Natural killer cell treated with Interleukin-12 subunit alpha and Interleukin-12 subunit beta and Interleukin-15 and Interleukin-18, amount 100 ng/mL, for 72 hours (primary cell): ENCODE data around the gene MYBPC2. TPM values are rescaled to one million over a fixed set of nuclear protein-coding genes. Genes with fewer than 3 reads are reported as not detected.
A peak's percentile ranks its signal among the peaks of the same experiment; 100 is the strongest.
"Not testable (repeated sequence)": the region's sequence is repeated elsewhere in the genome, so short reads cannot be mapped to it uniquely, and the experiment has no call there.

Source experiments
- ATAC-seq, 2 donors: fragments of 150-1000 bp; cut with Tn5 transposase in 1 of 2; sonication (Bioruptor Pico), chemical (Tn5 transposase) in 1 of 2; 2 replicates each; pipeline ENCODE4 v1.10.0; 2021
- DNase-seq: peaks from one replicate; pipeline ENCODE4 v3.0.0; 2022; ENCODE audit warnings: low spot score
- H3K27ac Mint-ChIP-seq, 2 donors: 1 replicate in 1 of 2; 2 replicates in 1 of 2; pipeline ENCODE4 v1.8.0; 2022; ENCODE audit warnings: mixed read lengths in 2 of 2, mild to moderate bottlenecking in 1 of 2, moderate library complexity in 1 of 2
- H3K27me3 Mint-ChIP-seq, 2 donors: 1 replicate in 1 of 2; 2 replicates in 1 of 2; pipeline ENCODE4 v1.8.0; 2022; ENCODE audit warnings: mixed read lengths in 2 of 2
- H3K36me3 Mint-ChIP-seq: one replicate; pipeline ENCODE4 v1.8.0; 2022; ENCODE audit warnings: mixed read lengths
- H3K4me1 Mint-ChIP-seq, 2 donors: 1 replicate in 1 of 2; 2 replicates in 1 of 2; pipeline ENCODE4 v1.8.0; 2022; ENCODE audit warnings: low read depth in 2 of 2, mixed read lengths in 2 of 2, mild to moderate bottlenecking in 1 of 2
- H3K4me3 Mint-ChIP-seq: one replicate; pipeline ENCODE4 v1.8.0; 2022; ENCODE audit warnings: mixed read lengths
- H3K9me3 Mint-ChIP-seq: 2 replicates; pipeline ENCODE4 v1.8.0; 2022; ENCODE audit warnings: mixed read lengths
- total RNA-seq, 2 donors: library from RNA; stranded (reverse); gene quantifications; one replicate each; pipeline ENCODE4 v1.2.3, GENCODE V29; 2022

MYBPC2 gene
- total RNA-seq, 2 donors from 2014 or later, result 0.50 TPM; not detected in 1

GRCh38 chr19:50427997-50428425, 4.7 kb upstream of the MYBPC2 start:
- Mint-ChIP-seq H3K27me3 (peaks cover 3 to 13% of the 10 kb centered on the region in 2 donors), H3K9me3 (no peaks in the 10 kb centered on the region), H3K4me1 (peaks cover 9 to 15% of the 10 kb centered on the region in 2 donors), H3K4me3 (no peak overlapping the region), H3K36me3 (no peaks in the 10 kb centered on the region), H3K27ac (no peak overlapping the region)
- no peak for DNase-seq
- no peak for ATAC-seq

GRCh38 chr19:50428772-50429463, 3.8 kb upstream of the MYBPC2 start:
- peaks cover 8 to 16% of the 10 kb centered on the region in 2 donors for H3K27me3 Mint-ChIP-seq

DNA sequence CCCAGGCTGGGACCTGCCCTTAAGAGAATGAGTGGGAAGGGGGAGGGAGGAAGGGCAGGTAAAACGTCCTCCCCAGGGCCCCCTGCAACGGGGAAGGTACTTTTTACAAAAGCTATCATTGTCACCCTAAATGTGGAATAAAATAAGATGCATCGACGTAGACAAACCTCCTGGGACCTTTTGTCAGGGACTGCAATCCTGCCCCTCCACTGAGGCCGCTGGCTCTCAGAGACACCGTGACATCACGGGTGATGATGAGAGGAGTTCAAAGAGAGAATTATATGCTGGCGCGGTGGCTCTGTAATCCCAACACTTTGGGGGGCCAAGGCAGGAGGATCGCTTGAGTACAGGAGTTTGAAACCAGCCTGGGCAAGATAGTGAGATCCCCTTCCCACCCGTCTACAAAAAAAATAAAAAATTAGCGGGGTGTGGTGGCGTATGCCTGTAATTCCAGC, 1.8 kb upstream of the MYBPC2 start:
- ATAC-seq, result no peak
- Mint-ChIP-seq H3K4me3 (peak overlapping the region; percentile 92), H3K4me1 (peaks cover 9 to 18% of the 10 kb centered on the region in 2 donors), H3K36me3 (no peaks in the 10 kb centered on the region), H3K9me3 (no peaks in the 10 kb centered on the region), H3K27me3 (peaks cover 8 to 16% of the 10 kb centered on the region in 2 donors), H3K27ac (peak overlapping the region; percentile 64 to 89)
- no peak for DNase-seq

More at GRCh38 chr19:50428772-50429463, 3.8 kb upstream of the MYBPC2 start:
- H3K4me3 Mint-ChIP-seq, result no peak overlapping the region
- peaks cover 9 to 18% of the 10 kb centered on the region in 2 donors for H3K4me1 Mint-ChIP-seq
- no peaks in the 10 kb centered on the region for H3K36me3 Mint-ChIP-seq
- no peaks in the 10 kb centered on the region for H3K9me3 Mint-ChIP-seq
- ATAC-seq, result no peak
- DNase-seq, result no peak
- no peak overlapping the region for H3K27ac Mint-ChIP-seq

GRCh38 chr19:50431343-50432220, 1.1 kb upstream of the MYBPC2 start:
- ATAC-seq (peak; percentile 92 to 96), DNase-seq (peak; percentile 83)
- Mint-ChIP-seq H3K36me3 (no peaks in the 10 kb centered on the region), H3K9me3 (no peaks in the 10 kb centered on the region), H3K27me3 (peaks cover 9 to 16% of the 10 kb centered on the region in 2 donors), H3K27ac (peak overlapping the region; percentile 64 to 89), H3K4me1 (peaks cover 9 to 18% of the 10 kb centered on the region in 2 donors), H3K4me3 (peak overlapping the region; percentile 92)

DNA sequence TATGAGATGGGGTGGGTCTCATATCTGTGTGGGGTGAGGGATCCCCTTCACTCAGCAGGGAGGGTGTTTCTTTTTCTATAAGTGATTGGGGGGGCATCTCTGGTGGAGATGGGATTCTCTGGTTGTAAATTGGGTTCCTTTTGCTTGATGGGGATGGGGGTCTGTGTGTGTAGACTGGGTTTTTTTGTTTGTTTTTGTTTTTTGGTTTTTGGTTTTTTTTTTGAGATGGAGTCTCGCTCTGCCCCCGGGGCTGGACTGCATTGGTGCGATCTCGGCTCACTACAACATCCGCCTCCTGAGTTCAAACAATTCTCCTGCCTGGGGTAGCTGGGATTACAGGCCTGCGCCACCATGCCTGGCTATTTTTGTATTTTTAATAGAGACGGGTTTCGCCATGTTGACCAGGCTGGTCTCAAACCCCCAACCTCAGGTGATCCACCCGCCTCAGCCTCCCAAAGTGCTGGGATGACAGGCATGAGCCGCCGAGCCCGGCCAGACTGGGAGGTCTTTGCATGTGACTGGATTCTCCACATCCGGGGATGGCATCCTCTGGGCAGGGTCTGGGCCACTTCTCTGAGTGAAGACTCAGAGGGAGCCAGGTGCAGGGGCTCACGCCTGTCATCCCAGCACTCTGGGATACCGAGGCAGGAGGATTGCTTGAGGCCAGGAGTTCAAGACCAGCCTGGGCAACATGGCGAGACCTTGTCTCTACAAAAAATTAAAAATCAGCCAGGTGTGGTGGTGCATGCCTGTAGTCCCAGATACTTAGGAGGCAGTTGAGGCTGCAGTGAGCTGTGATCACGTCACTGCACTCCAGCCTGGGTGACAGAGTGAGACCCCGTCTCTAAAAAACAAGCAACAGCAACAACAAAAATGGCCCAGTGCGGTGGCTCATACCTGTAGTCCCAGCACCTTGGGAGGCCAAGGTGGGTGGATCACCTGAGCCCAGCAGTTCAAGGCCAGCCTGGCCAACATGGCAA, 799 bp downstream of the MYBPC2 start:
- Mint-ChIP-seq H3K4me3 (peak overlapping the region; percentile 74), H3K27ac (peak overlapping the region; percentile 18 to 28), H3K36me3 (no peaks in the 10 kb centered on the region), H3K9me3 (no peaks in the 10 kb centered on the region), H3K4me1 (peaks cover 9 to 18% of the 10 kb centered on the region in 2 donors), H3K27me3 (peaks cover 17 to 28% of the 10 kb centered on the region in 2 donors)
- DNase-seq (no peak), ATAC-seq (no peak)

- ATAC-seq, result no peak
These were observed 1.8 kb downstream of the MYBPC2 start for GRCh38 chr19:50434525-50434924.

DNA sequence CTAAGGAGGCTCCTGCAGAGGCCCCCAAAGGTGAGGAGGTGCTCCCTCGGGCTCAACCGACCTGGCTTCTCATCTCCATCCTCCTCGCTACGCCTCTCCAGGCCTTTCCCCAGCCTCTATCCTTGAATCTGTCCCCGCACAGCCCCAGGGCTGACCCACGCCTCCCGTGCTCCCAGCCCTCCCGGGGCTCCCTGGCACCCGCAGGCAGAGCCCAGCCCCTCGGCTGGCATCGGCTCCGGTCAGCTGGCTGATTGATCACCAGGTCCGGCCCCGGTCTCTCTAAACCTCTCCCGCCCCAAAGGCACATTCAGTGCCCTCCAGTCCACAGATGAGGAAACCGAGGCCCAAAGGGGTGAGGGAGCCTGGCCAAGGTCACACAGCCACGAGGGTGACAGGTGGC, 2.5 kb downstream of the MYBPC2 start:
- H3K4me3 Mint-ChIP-seq, result no peak overlapping the region
- no peaks in the 10 kb centered on the region for H3K9me3 Mint-ChIP-seq
- no peaks in the 10 kb centered on the region for H3K36me3 Mint-ChIP-seq
- no peak overlapping the region for H3K27ac Mint-ChIP-seq
- DNase-seq, result no peak
- peaks cover 20 to 34% of the 10 kb centered on the region in 2 donors for H3K27me3 Mint-ChIP-seq
- no peak for ATAC-seq
- H3K4me1 Mint-ChIP-seq, result peaks cover 9 to 15% of the 10 kb centered on the region in 2 donors

More at GRCh38 chr19:50434525-50434924, 1.8 kb downstream of the MYBPC2 start:
- Mint-ChIP-seq H3K4me3 (no peak overlapping the region), H3K27me3 (peaks cover 16 to 30% of the 10 kb centered on the region in 2 donors), H3K9me3 (no peaks in the 10 kb centered on the region), H3K4me1 (peaks cover 9 to 15% of the 10 kb centered on the region in 2 donors), H3K27ac (no peak overlapping the region), H3K36me3 (no peaks in the 10 kb centered on the region)
- no peak for DNase-seq

GRCh38 chr19:50435627-50436026, 2.9 kb downstream of the MYBPC2 start:
- peaks cover 9 to 15% of the 10 kb centered on the region in 2 donors for H3K4me1 Mint-ChIP-seq
- DNase-seq, result no peak
- H3K36me3 Mint-ChIP-seq, result no peaks in the 10 kb centered on the region
- H3K4me3 Mint-ChIP-seq, result no peak overlapping the region
- ATAC-seq, result no peak
- no peaks in the 10 kb centered on the region for H3K9me3 Mint-ChIP-seq
- H3K27ac Mint-ChIP-seq, result no peak overlapping the region
- peaks cover 20 to 34% of the 10 kb centered on the region in 2 donors for H3K27me3 Mint-ChIP-seq

- H3K36me3 Mint-ChIP-seq, result no peaks in the 10 kb centered on the region
- no peaks in the 10 kb centered on the region for H3K9me3 Mint-ChIP-seq
- H3K27ac Mint-ChIP-seq, result no peak overlapping the region
- H3K4me3 Mint-ChIP-seq, result no peak overlapping the region
- peaks cover 0 to 3% of the 10 kb centered on the region in 2 donors for H3K4me1 Mint-ChIP-seq
- peaks cover 14 to 32% of the 10 kb centered on the region in 2 donors for H3K27me3 Mint-ChIP-seq
- DNase-seq (no peak), ATAC-seq (no peak)
These were observed 5.3 kb downstream of the MYBPC2 start for GRCh38 chr19:50437862-50438449.

DNA sequence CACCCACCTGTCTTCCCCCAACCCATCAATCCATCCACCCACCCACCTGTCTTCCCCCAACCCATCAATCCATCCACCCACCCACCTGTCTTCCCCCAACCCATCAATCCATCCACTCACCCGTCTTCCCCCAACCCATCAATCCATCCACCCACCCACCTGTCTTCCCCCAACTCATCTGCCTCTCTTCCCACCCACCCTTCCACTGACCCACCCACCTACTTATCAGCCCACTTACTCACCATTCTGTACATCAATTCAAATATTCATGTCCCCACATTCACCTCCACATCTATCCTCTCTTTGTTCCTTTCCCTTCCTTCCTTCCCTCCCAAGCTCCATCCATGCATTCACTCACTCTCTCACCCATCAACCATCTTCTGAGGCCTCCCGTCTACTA, 6.4 kb downstream of the MYBPC2 start:
- not testable (repeated sequence) for DNase-seq, H3K4me1 Mint-ChIP-seq, H3K9me3 Mint-ChIP-seq, H3K36me3 Mint-ChIP-seq, ATAC-seq, H3K27ac Mint-ChIP-seq, H3K4me3 Mint-ChIP-seq
- peaks cover 14 to 33% of the 10 kb centered on the region in 2 donors for H3K27me3 Mint-ChIP-seq

- H3K27me3 Mint-ChIP-seq, result peaks cover 13 to 18% of the 10 kb centered on the region in 2 donors
- no peak overlapping the region for H3K27ac Mint-ChIP-seq
- no peaks in the 10 kb centered on the region for H3K36me3 Mint-ChIP-seq
- ATAC-seq, result no peak
- H3K4me3 Mint-ChIP-seq, result no peak overlapping the region
- no peaks in the 10 kb centered on the region for H3K9me3 Mint-ChIP-seq
- H3K4me1 Mint-ChIP-seq, result no peaks in the 10 kb centered on the region
- DNase-seq, result no peak
These were observed 11.4 kb downstream of the MYBPC2 start for GRCh38 chr19:50444059-50444458.

DNA sequence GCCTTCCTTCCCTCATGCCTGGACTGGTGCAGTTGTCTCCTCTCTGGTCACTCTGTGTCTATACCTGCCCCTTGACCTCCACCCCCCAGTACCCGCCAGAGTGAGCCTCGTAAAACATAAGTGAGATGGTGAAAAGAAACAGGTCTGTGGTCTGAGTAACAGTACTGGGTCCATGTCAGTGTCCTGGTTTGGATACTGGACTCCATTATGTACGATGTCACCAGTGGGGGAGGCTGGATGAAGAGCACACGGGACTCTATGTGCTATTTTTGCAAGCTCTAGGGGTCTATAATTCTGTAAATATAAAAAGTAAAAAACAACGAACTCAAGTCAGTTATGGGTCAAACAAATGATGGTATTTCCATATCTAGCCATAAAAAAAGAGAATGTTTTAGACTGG, 14.4 kb downstream of the MYBPC2 start:
- Mint-ChIP-seq H3K4me3 (no peak overlapping the region), H3K9me3 (no peaks in the 10 kb centered on the region), H3K4me1 (no peaks in the 10 kb centered on the region), H3K27ac (no peak overlapping the region), H3K27me3 (peaks cover 12 to 15% of the 10 kb centered on the region in 2 donors), H3K36me3 (no peaks in the 10 kb centered on the region)
- no peak for DNase-seq
- no peak for ATAC-seq

- H3K27me3 Mint-ChIP-seq, result peaks cover 12 to 17% of the 10 kb centered on the region in 2 donors
- H3K27ac Mint-ChIP-seq, result no peak overlapping the region
These were observed 15.1 kb downstream of the MYBPC2 start for GRCh38 chr19:50447750-50448149.

More at GRCh38 chr19:50447750-50448149, 15.1 kb downstream of the MYBPC2 start:
- no peak for DNase-seq
- H3K4me1 Mint-ChIP-seq, result no peaks in the 10 kb centered on the region
- H3K36me3 Mint-ChIP-seq, result no peaks in the 10 kb centered on the region
- H3K9me3 Mint-ChIP-seq, result no peaks in the 10 kb centered on the region
- no peak for ATAC-seq
- H3K4me3 Mint-ChIP-seq, result no peak overlapping the region
